GM19351 (cell line): ENCODE data around the gene MBOAT2.

Experiments
- ATAC-seq: cut with Tn5 transposase; IDR thresholded peaks from one replicate; pipeline ENCODE4 v1.9.1; 2021; ENCODE audit warnings: mild to moderate bottlenecking, moderate library complexity; ENCODE audit not compliant: unreplicated experiment

The MBOAT2 gene

GRCh38 chr2:8867363-8867762 is 136.1 kb downstream of the MBOAT2 start:
- no peak for ATAC-seq

GRCh38 chr2:8863331-8863953 is 140.0 kb downstream of the MBOAT2 start:
- no peak for ATAC-seq

GRCh38 chr2:8862230-8862629 is 141.3 kb downstream of the MBOAT2 start:
- ATAC-seq = no peak

GRCh38 chr2:8861797-8862196 is 141.7 kb downstream of the MBOAT2 start:
- ATAC-seq = no peak

GRCh38 chr2:8860239-8860638 is 143.2 kb downstream of the MBOAT2 start:
- ATAC-seq = no peak

GRCh38 chr2:8858910-8859309 is 144.6 kb downstream of the MBOAT2 start:
- no peak for ATAC-seq

GRCh38 chr2:8858264-8858663 is 145.2 kb downstream of the MBOAT2 start:
- ATAC-seq = no peak

GRCh38 chr2:8857709-8858108 is 145.8 kb downstream of the MBOAT2 start:
- no peak for ATAC-seq

GRCh38 chr2:8856176-8856575 is 147.3 kb downstream of the MBOAT2 start:
- no peak for ATAC-seq

- ATAC-seq = no peak
Measured at GRCh38 chr2:8855010-8855409, 148.5 kb downstream of the MBOAT2 start.

- ATAC-seq = no peak
Measured at GRCh38 chr2:8853426-8853825, 150.1 kb downstream of the MBOAT2 start.

- ATAC-seq = no peak
Measured at GRCh38 chr2:8851811-8852560, 151.5 kb downstream of the MBOAT2 start.

GRCh38 chr2:8850845-8851487 is 152.5 kb downstream of the MBOAT2 start:
- ATAC-seq = no peak

- no peak for ATAC-seq
Measured at GRCh38 chr2:8849327-8849726, 154.2 kb downstream of the MBOAT2 start.

GRCh38 chr2:8848328-8849100 is 155.0 kb downstream of the MBOAT2 start:
- ATAC-seq = no peak

- ATAC-seq = no peak
Measured at GRCh38 chr2:8847400-8847799, 156.1 kb downstream of the MBOAT2 start.

- no peak for ATAC-seq
Measured at GRCh38 chr2:8841932-8842331, 161.6 kb downstream of the MBOAT2 start.

GRCh38 chr2:8840475-8841091 is 162.9 kb downstream of the MBOAT2 start:
- ATAC-seq = no peak

GRCh38 chr2:8839189-8839965 is 164.1 kb downstream of the MBOAT2 start:
- no peak for ATAC-seq

GRCh38 chr2:8837795-8838140 is 165.7 kb downstream of the MBOAT2 start:
- ATAC-seq = no peak
